Hepatocyte (in vitro differentiated cells): ENCODE data around the gene NPBWR2. TPM values are rescaled to one million over a fixed set of nuclear protein-coding genes. Genes with fewer than 3 reads are reported as not detected.

Experiments
- DNase-seq: peaks from one replicate; pipeline ENCODE4 v3.0.0-alpha.2; 2016; ENCODE audit warnings: low spot score
- H2AFZ ChIP-seq: fragments of 200-600 bp; sonication (generic); 2 replicates; pipeline ENCODE4 v1.6.0; 2016; ENCODE audit warnings: antibody characterized with exemption, mild to moderate bottlenecking
- H3K27ac ChIP-seq: fragments of 200-600 bp; sonication (generic); 2 replicates; pipeline ENCODE4 v1.5.1; 2016; ENCODE audit warnings: mild to moderate bottlenecking
- H3K27me3 ChIP-seq: fragments of 200-600 bp; sonication (generic); 2 replicates; pipeline ENCODE4 v1.6.1; 2016
- H3K36me3 ChIP-seq: fragments of 200-600 bp; sonication (generic); replicated peaks from 2 replicates; pipeline ENCODE4 v1.5.1; 2016; ENCODE audit warnings: low read depth; ENCODE audit not compliant: insufficient read depth
- H3K4me1 ChIP-seq: fragments of 200-600 bp; sonication (generic); 2 replicates; pipeline ENCODE4 v1.5.1; 2016; ENCODE audit warnings: mild to moderate bottlenecking, moderate library complexity; ENCODE audit not compliant: insufficient read depth
- H3K4me2 ChIP-seq: fragments of 200-600 bp; sonication (generic); 2 replicates; pipeline ENCODE4 v1.6.0; 2016
- H3K4me3 ChIP-seq: fragments of 200-600 bp; sonication (generic); 2 replicates; pipeline ENCODE4 v1.5.1; 2016; ENCODE audit warnings: mild to moderate bottlenecking
- H3K79me2 ChIP-seq: fragments of 200-600 bp; sonication (generic); 2 replicates; pipeline ENCODE4 v1.6.0; 2017; ENCODE audit warnings: mild to moderate bottlenecking
- H3K9me2 ChIP-seq: fragments of 200-600 bp; sonication (generic); replicated peaks from 2 replicates; pipeline ENCODE4 v1.6.0; 2017; ENCODE audit warnings: mild to moderate bottlenecking; ENCODE audit not compliant: insufficient read depth
- H3K9me3 ChIP-seq: fragments of 200-600 bp; sonication (generic); 2 replicates; pipeline ENCODE4 v1.5.1; 2016; ENCODE audit warnings: low read depth, mild to moderate bottlenecking
- H4K20me1 ChIP-seq: fragments of 200-600 bp; sonication (generic); 2 replicates; pipeline ENCODE4 v1.6.0; 2016; ENCODE audit warnings: mild to moderate bottlenecking; ENCODE audit not compliant: insufficient read depth, poor library complexity, severe bottlenecking
- EZH2 ChIP-seq: fragments of 200-600 bp; sonication (generic); IDR thresholded peaks from 2 replicates; pipeline ENCODE4 v1.6.1; 2016; ENCODE audit warnings: antibody characterized with exemption, mild to moderate bottlenecking, borderline replicate concordance
- EZH2phosphoT487 ChIP-seq: fragments of 200-600 bp; sonication (generic); IDR thresholded peaks from one replicate; pipeline ENCODE4 v1.6.1; 2018; ENCODE audit warnings: antibody characterized with exemption, mild to moderate bottlenecking, low read depth, moderate library complexity; ENCODE audit not compliant: unreplicated experiment, severe bottlenecking
- WGBS: methylation state at CpG from one replicate; pipeline ENCODE4 v1.1.6; 2016; ENCODE audit warnings: low lambda C conversion rate; ENCODE audit errors: missing lambda C conversion rate; 5-methylcytosine and 5-hydroxymethylcytosine counted together
- polyA plus RNA-seq: library from polyadenylated mRNA; unstranded; fragments of >200 nt; fragmentation: Nextera tagmentation; extraction: Ambion mirVana; gene quantifications from 2 replicates; pipeline ENCODE4 v1.2.1, GENCODE V29; 2016
- total RNA-seq: library from RNA; depleted of rRNA; stranded (reverse); fragments of >200 nt; gene quantifications from 2 replicates; pipeline ENCODE4 v1.2.3, GENCODE V29; 2014
- TF ChIP-seq, protein P1 (sequence below): fragments of 200-600 bp; sonication (generic); IDR thresholded peaks from 2 replicates; pipeline ENCODE4 v1.5.1; 2016; ENCODE audit warnings: antibody characterized with exemption, mild to moderate bottlenecking; ENCODE audit not compliant: poor library complexity

Gene NPBWR2
- total and polyA plus RNA-seq, 2 experiments from 2014 or later, result not detected

DNA sequence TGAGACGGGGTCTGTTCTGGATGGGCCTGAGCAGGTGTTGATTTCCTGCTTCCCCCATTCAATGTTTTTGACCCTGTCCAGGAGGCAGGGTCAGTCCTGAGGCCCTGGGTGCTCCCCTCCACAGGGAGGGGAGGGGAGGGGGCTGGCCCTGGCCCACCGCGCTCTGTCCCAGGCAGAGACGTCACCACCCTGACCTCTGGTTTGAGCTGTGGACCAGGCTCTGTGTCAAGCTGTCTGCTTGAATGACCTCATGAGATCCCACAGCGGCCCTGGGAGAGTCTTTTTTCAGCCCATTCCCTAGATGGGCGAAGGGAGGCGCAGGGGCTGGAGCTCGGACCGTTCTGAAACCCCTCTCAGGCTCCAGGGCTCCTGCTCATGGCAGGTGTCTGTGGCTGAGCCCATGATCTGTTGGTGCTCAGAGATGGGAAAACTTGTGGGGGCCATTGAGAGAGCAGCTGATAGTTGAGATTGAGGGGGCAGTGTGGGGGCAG lies 14.3 kb downstream of the NPBWR2 start:
- Histone ChIP-seq H2AFZ (no peak overlapping the region), H3K9me3 (no peaks in the 10 kb centered on the region), H3K27ac (no peak overlapping the region), H4K20me1 (no peaks in the 10 kb centered on the region), H3K27me3 (no peaks in the 10 kb centered on the region), H3K9me2 (no peaks in the 10 kb centered on the region), H3K36me3 (no peaks in the 10 kb centered on the region), H3K4me1 (no peaks in the 10 kb centered on the region), H3K79me2 (no peaks in the 10 kb centered on the region), H3K4me2 (no peak overlapping the region), H3K4me3 (no peak overlapping the region)
- 69% methylated on average over 9 of the region's 9 CpGs for WGBS
- TF ChIP-seq EZH2phosphoT487 (no peak), EZH2 (no peak)
- TF ChIP-seq, protein P1, sequence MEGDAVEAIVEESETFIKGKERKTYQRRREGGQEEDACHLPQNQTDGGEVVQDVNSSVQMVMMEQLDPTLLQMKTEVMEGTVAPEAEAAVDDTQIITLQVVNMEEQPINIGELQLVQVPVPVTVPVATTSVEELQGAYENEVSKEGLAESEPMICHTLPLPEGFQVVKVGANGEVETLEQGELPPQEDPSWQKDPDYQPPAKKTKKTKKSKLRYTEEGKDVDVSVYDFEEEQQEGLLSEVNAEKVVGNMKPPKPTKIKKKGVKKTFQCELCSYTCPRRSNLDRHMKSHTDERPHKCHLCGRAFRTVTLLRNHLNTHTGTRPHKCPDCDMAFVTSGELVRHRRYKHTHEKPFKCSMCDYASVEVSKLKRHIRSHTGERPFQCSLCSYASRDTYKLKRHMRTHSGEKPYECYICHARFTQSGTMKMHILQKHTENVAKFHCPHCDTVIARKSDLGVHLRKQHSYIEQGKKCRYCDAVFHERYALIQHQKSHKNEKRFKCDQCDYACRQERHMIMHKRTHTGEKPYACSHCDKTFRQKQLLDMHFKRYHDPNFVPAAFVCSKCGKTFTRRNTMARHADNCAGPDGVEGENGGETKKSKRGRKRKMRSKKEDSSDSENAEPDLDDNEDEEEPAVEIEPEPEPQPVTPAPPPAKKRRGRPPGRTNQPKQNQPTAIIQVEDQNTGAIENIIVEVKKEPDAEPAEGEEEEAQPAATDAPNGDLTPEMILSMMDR, result no peak
- no peak for DNase-seq

DNA sequence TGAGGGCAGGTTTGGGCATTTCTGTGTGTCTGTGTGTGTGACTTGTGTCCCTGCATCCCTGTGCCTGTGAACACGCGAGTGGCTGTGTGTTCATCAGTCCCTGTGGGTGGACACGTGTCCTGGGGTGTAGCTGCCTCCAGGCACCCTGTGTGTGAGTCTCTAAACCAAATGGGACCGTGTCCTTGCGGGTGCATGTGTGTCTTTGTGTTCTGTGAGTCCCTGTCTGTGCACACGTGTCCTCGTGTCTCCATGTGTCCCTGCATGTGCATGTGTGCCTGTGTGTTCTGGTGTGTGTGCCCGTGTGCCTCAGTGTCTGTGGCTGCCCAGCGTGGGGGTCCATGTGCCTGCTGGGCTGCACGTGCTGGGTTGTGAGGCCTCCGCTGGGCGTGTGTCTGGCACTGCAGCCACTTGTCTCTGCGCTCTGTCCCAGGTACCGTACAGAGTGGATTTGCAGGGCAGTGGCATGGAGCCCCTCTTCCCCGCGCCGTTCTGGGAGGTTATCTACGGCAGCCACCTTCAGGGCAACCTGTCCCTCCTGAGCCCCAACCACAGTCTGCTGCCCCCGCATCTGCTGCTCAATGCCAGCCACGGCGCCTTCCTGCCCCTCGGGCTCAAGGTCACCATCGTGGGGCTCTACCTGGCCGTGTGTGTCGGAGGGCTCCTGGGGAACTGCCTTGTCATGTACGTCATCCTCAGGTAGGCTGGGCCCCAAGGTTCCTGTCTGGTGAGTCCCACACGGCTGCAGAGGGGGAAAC lies 14.9 kb downstream of the NPBWR2 start:
- no peaks in the 10 kb centered on the region for H3K9me2 ChIP-seq
- H4K20me1 ChIP-seq, result no peaks in the 10 kb centered on the region
- no peaks in the 10 kb centered on the region for H3K9me3 ChIP-seq
- H3K4me1 ChIP-seq, result no peaks in the 10 kb centered on the region
- 71% methylated on average over 27 of the region's 27 CpGs for WGBS
- no peak overlapping the region for H3K4me3 ChIP-seq
- H3K36me3 ChIP-seq, result no peaks in the 10 kb centered on the region
- TF ChIP-seq EZH2phosphoT487 (no peak), EZH2 (no peak)
- TF ChIP-seq, protein P1, result no peak
- H3K4me2 ChIP-seq, result no peak overlapping the region
- H3K79me2 ChIP-seq, result no peaks in the 10 kb centered on the region
- H3K27me3 ChIP-seq, result no peaks in the 10 kb centered on the region
- no peak overlapping the region for H3K27ac ChIP-seq
- DNase-seq, result no peak
- no peak overlapping the region for H2AFZ ChIP-seq

DNA sequence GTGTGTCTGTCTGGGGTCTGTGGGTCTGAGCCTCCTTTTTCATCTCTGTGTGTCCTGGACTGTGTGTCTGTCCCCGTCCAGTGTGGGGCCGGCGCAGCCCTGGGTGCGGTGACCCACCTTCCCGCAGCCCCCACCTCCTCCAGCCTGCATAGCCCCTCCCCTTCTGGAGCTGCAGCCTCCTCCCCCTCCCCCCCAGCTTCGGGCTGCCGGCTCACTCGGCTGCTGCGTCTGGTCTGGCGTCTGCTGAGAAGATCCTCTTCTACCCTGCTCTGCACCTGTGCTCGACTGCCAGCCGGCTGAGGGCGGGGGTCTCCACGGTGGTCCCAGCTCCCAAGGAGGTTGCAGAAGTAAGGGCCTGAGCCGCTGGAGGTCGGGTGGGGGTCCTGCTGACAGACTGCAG lies 15.6 kb downstream of the NPBWR2 start:
- Histone ChIP-seq H3K36me3 (no peaks in the 10 kb centered on the region), H3K4me2 (no peak overlapping the region), H3K9me3 (no peaks in the 10 kb centered on the region), H2AFZ (no peak overlapping the region), H3K27ac (no peak overlapping the region), H3K4me3 (no peak overlapping the region), H3K27me3 (no peaks in the 10 kb centered on the region), H4K20me1 (no peaks in the 10 kb centered on the region), H3K79me2 (no peaks in the 10 kb centered on the region), H3K4me1 (no peaks in the 10 kb centered on the region), H3K9me2 (no peaks in the 10 kb centered on the region)
- no peak for DNase-seq
- TF ChIP-seq, protein P1, result no peak
- TF ChIP-seq EZH2phosphoT487, result no peak
- WGBS, result 15% methylated on average over 11 of the region's 16 CpGs
